Sigmoid colon (tissue), 3 donors: ENCODE results near the gene POLE.

Source experiments
- CTCF ChIP-seq, 4 experiments: fragments of 450-650 bp in 3 of 4; fragments of 200-600 bp in 1 of 4; IDR thresholded peaks; one replicate each; pipeline ENCODE4 v1.5.1; 2016 to 2019; ENCODE audit warnings: antibody characterized with exemption in 4 of 4, mild to moderate bottlenecking in 3 of 4, moderate library complexity in 2 of 4
- POLR2A ChIP-seq, 2 donors: fragments of 450-650 bp; IDR thresholded peaks; one replicate each; pipeline ENCODE4 v1.6.1; 2016; ENCODE audit warnings: antibody characterized with exemption in 2 of 2, mild to moderate bottlenecking in 2 of 2, moderate library complexity in 2 of 2

GRCh38 chr12:132647858-132648257 lies 39.3 kb downstream of the POLE start:
- TF ChIP-seq CTCF (IDR thresholded peaks at IDR 0.05) (no peak), POLR2A (IDR thresholded peaks at IDR 0.05) (no peak)
